ENCODE data around the gene CNTNAP2. TPM values are rescaled to one million over a fixed set of nuclear protein-coding genes. Genes with fewer than 3 reads are reported as not detected.

Gene CNTNAP2
- total RNA-seq, 1 experiment from 2014 or later = 0.03 TPM

DNA sequence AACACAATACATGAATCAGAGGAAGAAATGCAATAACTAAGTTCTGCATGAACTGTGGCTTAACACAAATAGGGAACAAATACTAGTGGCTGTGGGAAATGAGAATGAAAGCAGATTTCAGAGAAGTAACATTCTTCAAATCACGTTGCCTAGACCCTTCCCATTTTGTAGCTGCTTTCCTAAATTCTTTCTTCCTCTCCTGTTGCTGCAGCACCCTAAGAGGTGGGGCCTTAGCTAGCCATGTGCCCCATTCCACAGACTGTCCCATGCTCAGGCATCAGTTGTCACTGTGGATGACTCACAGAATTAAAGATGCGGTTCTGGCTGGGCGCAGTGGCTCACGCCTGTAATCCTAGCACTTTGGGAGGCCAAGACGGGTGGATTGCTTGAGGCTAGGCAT lies 1769.3 kb downstream of the CNTNAP2 start:
- no peak overlapping the region for H3K4me3 ChIP-seq (ENCODE audit: low read depth in 2 of 2, low read length in 2 of 2)
- ATAC-seq (no peak), DNase-seq (ENCODE audit: low read depth, low spot score) (no peak)
- H3K4me1 ChIP-seq (ENCODE audit: control insufficient read depth, insufficient read depth, low read length) = no peaks in the 10 kb centered on the region
- H3K27ac ChIP-seq (ENCODE audit: low read length) = no peak overlapping the region
- BruUV-seq (replicated peaks) = no TSS peak
- in situ Hi-C loops (cut with HindIII; ENCODE audit: low pct_unique_long_range_greater_than_20kb, low sequenced_read_pairs) = no loop called here
- POLR2A ChIA-PET = no interaction called here
- TF ChIP-seq POLR2AphosphoS5 (IDR thresholded peaks at IDR 0.05; ENCODE audit: low read depth, low read length) = no peak
- TF ChIP-seq, protein P1, sequence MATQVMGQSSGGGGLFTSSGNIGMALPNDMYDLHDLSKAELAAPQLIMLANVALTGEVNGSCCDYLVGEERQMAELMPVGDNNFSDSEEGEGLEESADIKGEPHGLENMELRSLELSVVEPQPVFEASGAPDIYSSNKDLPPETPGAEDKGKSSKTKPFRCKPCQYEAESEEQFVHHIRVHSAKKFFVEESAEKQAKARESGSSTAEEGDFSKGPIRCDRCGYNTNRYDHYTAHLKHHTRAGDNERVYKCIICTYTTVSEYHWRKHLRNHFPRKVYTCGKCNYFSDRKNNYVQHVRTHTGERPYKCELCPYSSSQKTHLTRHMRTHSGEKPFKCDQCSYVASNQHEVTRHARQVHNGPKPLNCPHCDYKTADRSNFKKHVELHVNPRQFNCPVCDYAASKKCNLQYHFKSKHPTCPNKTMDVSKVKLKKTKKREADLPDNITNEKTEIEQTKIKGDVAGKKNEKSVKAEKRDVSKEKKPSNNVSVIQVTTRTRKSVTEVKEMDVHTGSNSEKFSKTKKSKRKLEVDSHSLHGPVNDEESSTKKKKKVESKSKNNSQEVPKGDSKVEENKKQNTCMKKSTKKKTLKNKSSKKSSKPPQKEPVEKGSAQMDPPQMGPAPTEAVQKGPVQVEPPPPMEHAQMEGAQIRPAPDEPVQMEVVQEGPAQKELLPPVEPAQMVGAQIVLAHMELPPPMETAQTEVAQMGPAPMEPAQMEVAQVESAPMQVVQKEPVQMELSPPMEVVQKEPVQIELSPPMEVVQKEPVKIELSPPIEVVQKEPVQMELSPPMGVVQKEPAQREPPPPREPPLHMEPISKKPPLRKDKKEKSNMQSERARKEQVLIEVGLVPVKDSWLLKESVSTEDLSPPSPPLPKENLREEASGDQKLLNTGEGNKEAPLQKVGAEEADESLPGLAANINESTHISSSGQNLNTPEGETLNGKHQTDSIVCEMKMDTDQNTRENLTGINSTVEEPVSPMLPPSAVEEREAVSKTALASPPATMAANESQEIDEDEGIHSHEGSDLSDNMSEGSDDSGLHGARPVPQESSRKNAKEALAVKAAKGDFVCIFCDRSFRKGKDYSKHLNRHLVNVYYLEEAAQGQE (IDR thresholded peaks at IDR 0.05; ENCODE audit: insufficient read depth in 1 of 2, low read depth in 2 of 2, low read length in 1 of 2) = no peak
- TF ChIP-seq CTCF (IDR thresholded peaks at IDR 0.05) = no peak
- TF ChIP-seq SIN3A (IDR thresholded peaks at IDR 0.05; ENCODE audit: borderline replicate concordance, insufficient read depth, low read depth, low read length) = no peak
- TF ChIP-seq TCF7L2 (IDR thresholded peaks at IDR 0.05; ENCODE audit: low read depth, low read length) = no peak
- CTCF ChIA-PET = no interaction called here
- no peaks in the 10 kb centered on the region for H3K27me3 ChIP-seq (ENCODE audit: control insufficient read depth, insufficient read depth, low read length)
- intact Hi-C loops (cut with micrococcal nuclease; ENCODE audit: unreplicated experiment) = no loop called here
- no peaks in the 10 kb centered on the region for H3K36me3 ChIP-seq (ENCODE audit: control insufficient read depth, insufficient read depth, low read length)
- H3K9me3 ChIP-seq (ENCODE audit: control insufficient read depth, insufficient read depth, low read depth, low read length) = no peaks in the 10 kb centered on the region

- BruUV-seq (replicated peaks) = no TSS peak
- no peaks in the 10 kb centered on the region for H3K9me3 ChIP-seq (ENCODE audit: control insufficient read depth, insufficient read depth, low read depth, low read length)
- H3K27ac ChIP-seq (ENCODE audit: low read length) = no peak overlapping the region
- H3K4me1 ChIP-seq (ENCODE audit: control insufficient read depth, insufficient read depth, low read length) = no peaks in the 10 kb centered on the region
- TF ChIP-seq TCF7L2 (IDR thresholded peaks at IDR 0.05; ENCODE audit: low read depth, low read length) = no peak
- TF ChIP-seq POLR2AphosphoS5 (IDR thresholded peaks at IDR 0.05; ENCODE audit: low read depth, low read length) = no peak
- TF ChIP-seq, protein P1 (IDR thresholded peaks at IDR 0.05; ENCODE audit: insufficient read depth in 1 of 2, low read depth in 2 of 2, low read length in 1 of 2) = no peak
- TF ChIP-seq CTCF (IDR thresholded peaks at IDR 0.05) = no peak
- no peak for TF ChIP-seq SIN3A (IDR thresholded peaks at IDR 0.05; ENCODE audit: borderline replicate concordance, insufficient read depth, low read depth, low read length)
- ATAC-seq (no peak), DNase-seq (ENCODE audit: low read depth, low spot score) (no peak)
- CTCF ChIA-PET = no interaction called here
- POLR2A ChIA-PET = no interaction called here
- H3K27me3 ChIP-seq (ENCODE audit: control insufficient read depth, insufficient read depth, low read length) = no peaks in the 10 kb centered on the region
- intact Hi-C loops (cut with micrococcal nuclease; ENCODE audit: unreplicated experiment) (no loop called here), in situ Hi-C loops (cut with HindIII; ENCODE audit: low pct_unique_long_range_greater_than_20kb, low sequenced_read_pairs) (no loop called here)
- H3K36me3 ChIP-seq (ENCODE audit: control insufficient read depth, insufficient read depth, low read length) = no peaks in the 10 kb centered on the region
- H3K4me3 ChIP-seq (ENCODE audit: low read depth in 2 of 2, low read length in 2 of 2) = no peak overlapping the region
Observed at GRCh38 chr7:147894271-147894670, 1777.7 kb downstream of the CNTNAP2 start.
